Activated T-cell treated with anti-CD3 and anti-CD28 coated beads for 4 hours (primary cell): Measurements from ENCODE around the gene MIGA2.

Source experiments
- DNase-seq: peaks from one replicate; pipeline ENCODE4 v3.0.0-alpha.2; 2020

The MIGA2 gene

DNA sequence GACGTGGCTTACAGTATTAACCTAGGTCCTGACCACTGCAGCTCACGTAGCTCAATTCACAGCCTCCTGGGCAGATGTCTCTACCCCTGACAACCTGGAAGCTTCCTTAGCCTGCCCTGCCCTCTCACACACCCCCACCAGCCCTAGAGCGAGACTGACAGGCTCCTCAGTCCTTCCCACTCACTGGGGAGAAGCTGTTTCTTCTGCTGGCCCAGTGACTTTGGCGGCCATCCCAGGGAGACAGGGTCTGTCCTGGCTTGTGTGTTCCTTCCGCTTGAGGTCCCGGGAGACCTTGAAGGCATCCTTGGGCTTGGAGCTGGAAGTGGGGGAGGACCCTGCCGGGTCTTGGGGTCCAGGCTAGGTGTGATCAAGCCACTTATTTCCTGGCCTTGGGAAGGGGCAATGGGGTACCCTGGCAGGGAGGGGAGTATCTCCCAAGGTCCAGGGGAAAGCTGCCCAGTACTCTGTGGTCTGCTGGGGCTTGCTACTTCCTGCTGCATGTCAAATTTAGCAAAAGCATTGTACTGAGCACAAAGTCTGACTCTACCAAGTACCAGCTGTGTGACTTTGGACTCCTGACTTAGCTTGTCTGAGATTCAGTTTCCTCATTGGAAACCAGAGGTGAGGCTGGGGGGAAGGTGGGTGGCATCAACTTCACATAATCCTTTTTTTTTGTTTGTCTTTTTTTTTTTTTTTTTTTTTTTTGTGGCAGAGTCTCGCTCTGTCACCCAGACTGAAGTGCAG lies 1.9 kb downstream of the MIGA2 start:
- no peak for DNase-seq

DNA sequence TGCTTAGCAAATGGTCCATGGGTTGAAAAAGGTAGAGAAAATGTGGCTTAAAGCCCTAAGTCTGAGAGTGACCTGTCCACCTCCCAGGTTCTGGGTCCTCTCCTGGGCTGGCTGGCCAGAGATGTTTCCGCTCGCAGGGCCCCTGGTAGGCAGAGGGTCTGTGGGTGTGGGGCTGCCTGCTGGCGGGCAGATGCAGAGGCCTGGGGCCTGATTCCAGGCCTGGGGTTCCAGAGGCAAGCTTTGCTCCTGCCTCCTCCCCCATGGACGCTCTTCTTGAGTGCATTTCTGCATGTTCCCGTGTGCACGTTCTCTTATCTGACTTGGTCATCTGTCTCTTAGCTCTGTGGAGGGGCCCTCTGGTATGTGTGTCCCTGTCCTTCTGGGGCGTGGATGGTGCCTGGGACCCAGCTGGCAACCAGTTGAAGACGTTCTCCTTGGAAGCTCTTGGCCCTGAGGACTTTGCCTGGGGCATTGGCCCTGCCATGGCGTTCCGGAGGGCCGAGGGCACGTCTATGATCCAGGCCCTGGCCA lies 3.8 kb downstream of the MIGA2 start:
- no peak for DNase-seq

DNA sequence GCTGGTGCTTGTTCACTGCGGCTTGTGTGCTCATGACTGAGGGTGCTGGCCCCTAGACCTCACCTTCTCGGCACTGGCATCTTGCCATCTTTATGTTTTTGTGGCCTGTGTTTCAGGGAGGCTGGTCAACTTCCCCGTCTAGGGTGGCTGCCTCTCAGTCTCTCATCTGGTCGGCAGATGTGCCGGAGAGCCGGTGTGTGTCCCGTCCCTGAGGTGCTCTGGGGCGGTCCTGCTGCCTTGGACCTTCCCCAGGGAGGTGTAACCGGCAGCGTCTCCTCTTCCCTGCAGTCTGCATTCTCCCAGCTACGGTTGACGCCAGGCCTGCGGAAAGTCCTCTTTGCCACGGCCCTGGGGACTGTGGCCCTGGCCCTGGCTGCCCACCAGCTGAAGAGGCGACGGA lies 5.6 kb downstream of the MIGA2 start:
- DNase-seq: no peak

DNA sequence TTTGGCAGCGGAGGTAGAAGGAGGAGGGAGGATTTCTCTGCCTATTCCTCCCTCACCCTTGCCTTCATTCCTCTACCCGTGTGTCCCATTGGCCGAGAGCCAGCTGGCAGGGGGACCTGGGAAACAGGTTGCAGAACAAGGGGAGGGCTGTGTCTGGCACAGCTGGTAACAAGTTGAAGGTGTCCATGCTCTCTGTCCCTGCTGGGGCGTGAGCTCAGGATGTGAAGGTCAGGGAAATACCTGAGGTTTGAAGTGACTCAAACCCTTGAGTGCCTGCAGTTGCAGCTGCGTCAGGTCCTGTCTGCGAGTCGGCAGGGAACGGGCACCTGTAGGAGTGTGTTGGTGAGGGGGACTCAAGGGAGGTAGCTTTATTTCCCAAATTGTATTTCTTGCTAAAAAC lies 16.2 kb downstream of the MIGA2 start:
- no peak for DNase-seq

DNA sequence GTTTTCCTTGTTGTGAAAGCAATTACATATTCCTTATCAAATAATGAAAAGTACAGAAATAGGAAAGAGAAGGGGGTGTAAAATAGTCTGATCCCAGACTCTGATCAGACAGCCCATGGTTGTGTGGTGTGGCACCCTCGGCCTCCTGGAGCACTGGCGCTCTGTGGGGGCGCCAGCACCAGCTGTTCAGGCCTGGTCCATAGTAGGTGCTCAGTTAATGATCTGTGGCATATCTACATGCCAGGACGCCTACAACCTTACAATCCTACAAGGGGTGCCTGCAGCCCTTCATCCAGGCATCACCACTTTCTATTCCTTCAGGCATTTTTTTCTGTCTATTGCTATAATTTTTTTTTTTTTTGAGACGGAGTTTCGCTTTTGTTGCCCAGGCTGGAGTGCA lies 16.6 kb downstream of the MIGA2 start:
- no peak for DNase-seq

DNA sequence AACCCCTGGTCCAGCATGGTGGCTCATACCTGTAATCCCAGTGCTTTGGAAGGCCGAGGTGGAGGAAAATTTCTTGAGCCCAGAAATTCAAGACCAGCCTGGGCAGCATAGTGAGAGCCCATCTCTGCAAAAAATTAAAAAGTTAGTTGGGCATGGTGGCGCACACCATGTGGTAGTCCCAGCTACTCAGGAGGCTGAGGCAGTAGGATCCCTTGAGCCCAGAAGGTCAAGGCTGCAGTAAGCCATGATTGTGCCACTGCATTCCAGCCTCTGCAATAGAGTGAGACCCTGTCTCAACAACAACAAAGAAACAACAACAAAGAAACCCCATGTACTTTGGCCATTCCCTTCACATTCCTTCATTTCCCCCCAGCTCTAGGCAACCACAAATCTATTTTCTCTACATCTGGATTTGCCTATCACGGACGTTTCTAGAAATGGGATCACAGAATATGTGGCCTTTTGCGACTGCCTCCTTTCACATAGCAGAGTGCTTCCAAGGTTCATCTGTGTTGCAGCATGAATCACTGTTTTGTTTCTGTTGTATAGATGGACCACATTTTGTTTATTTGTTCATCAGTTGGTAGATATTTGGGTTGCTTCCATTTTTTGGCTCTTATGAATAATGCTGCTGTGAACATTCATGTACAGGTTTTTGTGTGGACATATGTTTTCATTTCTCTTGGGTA lies 17.9 kb downstream of the MIGA2 start:
- no peak for DNase-seq

DNA sequence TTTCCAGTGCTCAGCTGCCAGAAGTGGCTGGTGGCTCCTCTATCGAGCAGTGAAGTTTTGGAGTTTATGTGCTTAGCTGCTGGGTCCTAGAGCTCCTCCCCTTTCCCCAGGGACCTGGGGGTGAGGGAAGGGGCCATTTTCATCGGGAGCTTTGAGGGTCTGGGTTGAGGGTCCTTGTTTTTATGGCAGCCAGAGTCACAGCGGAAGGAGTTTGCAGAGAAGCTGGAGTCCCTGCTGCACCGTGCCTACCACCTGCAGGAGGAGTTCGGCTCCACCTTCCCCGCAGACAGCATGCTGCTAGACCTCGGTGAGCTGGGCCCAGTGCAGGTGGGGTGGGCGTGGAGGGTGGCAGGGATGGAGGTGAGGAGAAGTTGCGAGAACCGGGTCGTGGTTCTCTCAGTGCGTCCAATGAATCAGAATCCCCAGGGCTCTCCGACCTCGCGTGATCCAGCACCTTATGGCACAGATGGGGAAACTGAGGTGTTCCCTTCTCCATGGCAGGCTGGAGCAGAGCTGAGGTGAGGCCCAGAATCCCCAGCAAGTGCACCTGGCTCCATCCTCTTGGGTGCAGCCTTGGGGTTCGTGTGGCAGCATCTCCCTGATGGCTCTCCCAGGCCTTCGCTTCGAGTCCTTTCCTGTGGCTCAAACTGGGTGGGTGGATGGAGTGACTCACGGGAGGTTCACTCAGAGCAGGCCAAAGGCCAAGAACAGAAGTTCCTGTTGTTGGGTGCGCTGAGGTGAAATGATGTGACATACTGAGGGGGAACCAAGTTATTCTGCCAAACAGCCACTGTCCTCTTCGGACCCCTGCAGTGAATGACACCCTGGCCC lies 22.8 kb downstream of the MIGA2 start:
- no peak for DNase-seq

DNA sequence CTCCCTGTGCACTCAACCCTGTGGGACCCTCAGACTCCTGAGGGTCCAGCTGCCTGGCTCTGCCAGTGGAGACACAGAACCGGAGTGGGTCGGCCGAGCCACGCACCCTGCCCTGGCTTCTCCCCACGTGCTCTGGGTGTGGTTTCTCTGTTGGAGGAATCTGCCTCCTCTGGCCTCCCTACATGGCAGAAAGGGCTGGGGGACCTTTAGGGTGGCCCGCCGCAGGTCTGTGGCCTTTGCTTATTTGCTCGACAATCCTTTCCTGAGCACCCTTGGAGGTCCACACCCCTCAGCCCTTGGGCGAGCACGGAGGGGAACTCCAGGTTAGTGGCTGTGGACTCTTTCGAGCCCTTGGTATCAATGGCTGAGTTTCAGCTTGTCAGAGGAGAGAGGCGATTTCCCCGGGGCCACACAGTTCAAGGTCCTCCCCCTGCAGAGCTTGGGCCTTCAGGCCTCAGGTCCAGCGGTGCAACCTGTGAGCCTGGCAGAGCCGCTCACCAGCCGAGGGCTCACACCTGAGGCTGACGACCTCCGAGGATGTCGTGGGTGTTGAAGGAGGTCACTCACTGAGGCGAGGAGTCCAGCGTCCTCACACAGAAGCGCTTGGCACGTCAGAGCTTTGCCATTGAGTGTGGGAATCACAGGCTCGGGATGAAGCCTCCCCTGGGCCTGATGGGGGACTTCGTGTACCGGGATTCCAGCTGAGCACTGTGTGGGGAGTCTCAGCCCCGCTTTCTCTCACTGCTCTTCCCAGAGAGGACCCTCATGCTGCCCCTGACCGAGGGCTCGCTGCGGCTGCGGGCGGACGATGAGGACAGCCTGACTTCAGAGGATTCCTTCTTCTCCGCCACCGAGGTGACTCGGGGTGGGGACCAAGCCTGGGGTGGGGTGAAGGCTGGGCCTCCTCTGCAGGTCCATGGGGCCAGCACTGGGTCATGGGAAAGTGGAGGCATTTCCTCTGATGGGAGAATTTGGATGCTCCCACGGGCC lies 23.7 kb downstream of the MIGA2 start:
- no peak for DNase-seq

DNA sequence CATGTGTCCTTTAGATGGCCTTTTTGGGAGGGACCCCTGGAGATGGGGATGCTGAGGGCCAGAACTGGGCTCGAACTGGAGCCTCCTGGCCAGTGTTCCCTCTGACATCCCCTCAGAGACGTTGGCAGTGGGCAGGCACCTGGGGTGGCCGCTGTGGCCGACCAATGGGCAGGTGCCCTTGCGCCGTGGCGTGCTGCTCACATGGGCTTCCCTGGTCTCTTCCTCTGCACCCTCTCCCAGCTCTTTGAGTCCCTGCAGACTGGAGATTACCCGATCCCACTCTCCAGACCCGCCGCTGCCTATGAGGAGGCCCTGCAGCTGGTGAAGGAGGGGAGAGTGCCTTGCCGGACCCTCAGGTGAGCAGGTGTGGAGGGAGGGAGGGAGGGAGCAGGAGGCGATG lies 24.6 kb downstream of the MIGA2 start:
- DNase-seq: no peak

DNA sequence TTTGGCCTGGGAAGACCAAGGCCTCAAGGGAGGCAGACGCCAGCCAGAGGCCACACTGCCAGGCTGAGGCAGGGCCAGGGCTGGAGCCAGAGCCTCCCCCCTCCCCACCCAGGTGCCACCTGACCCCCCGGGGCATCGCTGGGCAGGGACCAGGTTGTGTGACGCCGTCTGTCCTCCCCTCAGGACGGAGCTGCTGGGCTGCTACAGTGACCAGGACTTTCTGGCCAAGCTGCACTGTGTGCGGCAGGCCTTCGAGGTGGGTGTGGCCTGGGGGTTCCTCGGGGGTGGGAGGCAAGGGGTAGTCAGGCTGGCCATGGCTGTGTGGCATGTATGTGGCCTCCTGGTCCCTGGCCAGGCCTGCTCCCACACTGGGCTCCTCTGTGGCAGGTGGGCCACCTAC lies 26.6 kb downstream of the MIGA2 start:
- DNase-seq: no peak

DNA sequence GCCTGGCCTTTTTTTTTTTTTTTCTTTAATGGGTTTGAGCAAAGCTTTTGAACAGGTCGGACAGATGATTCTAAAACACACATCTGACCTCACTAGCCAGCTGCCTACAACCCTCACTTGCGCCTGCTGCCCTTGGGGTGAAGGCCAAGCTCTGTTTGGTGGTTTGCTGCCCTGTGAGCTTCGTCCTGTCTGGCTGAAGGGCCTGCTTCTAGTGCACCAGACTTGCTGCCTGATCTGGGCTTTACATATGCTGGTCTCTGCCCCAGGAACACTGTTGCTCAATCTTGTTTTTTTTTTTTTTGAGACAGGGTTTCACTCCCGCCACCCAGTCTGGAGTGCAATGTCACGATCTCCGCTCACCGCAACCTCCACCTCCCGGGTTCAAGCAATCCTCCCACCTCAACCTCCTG lies 28.1 kb downstream of the MIGA2 start:
- DNase-seq: no peak

DNA sequence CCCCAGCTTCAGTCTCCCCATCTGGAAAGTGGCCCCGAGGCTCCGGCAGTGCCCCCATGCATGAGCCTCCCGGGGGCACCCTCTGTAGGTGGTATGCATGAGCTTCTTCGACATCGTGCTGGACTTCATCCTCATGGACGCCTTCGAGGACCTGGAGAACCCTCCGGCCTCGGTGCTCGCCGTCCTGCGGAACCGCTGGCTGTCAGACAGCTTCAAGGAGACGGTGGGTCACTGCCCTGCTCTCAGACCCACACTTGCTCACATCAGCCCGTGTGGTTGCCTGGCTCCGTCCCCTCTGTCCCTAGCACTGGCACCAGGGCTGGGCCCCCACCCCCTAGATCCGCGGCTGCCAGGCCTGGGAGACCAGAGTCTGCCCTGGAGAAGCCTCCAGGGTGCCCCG lies 31.7 kb downstream of the MIGA2 start:
- no peak for DNase-seq

DNA sequence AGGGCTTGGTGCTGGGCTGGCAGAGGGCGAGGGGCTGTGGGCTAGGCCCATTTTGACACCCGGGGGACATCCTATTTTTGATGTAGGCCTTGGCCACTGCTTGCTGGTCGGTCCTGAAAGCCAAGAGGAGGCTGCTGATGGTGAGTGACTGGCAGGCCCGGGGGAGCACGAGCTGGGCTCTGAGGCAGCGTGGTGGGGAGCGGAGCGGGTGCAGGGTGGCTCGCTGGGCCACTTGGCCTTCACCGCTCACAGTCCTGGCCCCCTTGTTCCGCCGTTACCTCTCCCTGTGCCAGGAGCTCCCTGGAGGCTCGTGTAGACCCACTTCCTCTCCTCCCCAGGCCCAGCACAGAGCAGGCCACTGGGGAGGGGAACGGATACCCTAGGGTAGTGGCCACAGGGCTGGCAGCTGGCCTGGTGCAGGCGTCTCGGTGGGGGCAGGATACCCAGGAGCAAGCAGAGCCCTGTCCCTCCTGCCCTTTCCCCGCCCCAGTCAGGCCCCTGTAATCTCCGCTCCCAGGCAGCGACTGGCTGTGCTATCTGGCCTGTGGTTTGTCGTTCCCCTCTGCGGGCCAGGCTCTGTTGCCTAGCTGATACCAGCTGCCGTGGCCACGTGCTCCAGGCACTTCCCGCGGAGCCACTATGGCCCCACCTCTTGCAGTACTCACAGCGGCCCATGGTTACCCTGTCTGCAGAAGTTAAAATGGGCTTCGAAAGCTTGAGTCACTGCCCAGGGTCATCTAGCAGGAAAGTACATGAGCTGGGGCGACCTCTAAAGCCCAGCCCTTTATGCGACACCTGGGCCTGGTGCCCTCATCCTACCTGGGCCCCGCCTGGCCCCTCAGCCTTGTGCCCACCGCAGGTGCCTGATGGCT lies 32.8 kb downstream of the MIGA2 start:
- peak; percentile 22 for DNase-seq

DNA sequence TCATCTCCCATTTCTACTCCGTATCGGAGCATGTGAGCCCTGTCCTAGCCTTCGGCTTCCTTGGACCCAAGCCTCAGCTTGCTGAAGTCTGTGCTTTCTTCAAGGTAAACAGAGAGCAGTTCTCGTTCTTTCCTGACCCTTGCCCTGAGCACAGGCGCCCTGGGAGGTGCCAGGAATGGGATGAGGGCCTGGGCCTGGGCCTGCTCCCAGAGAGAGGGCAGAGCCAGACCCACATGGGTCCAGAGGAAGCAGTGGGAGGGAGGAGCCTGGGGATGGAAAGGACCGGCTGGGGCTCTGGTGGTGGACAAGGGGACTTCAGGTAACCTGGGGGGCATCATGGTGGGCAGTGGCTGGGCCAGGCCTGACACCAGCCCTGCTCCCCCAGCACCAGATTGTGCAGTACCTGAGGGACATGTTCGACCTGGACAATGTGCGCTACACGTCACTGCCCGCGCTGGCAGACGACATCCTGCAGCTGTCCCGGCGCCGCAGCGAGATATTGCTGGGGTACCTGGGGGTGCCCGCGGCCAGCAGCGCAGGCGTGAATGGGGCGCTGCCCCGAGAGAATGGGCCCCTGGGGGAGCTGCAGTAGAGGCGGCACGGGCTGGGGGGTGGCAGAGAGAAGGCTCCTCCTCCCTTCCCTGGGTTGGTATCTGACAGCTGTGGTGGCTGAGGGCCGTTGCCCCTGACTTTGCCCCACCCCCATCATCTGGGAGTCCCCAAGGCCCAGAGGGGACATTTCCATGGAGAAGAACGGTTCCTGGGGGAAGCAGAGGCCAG lies 33.6 kb downstream of the MIGA2 start:
- no peak for DNase-seq

DNA sequence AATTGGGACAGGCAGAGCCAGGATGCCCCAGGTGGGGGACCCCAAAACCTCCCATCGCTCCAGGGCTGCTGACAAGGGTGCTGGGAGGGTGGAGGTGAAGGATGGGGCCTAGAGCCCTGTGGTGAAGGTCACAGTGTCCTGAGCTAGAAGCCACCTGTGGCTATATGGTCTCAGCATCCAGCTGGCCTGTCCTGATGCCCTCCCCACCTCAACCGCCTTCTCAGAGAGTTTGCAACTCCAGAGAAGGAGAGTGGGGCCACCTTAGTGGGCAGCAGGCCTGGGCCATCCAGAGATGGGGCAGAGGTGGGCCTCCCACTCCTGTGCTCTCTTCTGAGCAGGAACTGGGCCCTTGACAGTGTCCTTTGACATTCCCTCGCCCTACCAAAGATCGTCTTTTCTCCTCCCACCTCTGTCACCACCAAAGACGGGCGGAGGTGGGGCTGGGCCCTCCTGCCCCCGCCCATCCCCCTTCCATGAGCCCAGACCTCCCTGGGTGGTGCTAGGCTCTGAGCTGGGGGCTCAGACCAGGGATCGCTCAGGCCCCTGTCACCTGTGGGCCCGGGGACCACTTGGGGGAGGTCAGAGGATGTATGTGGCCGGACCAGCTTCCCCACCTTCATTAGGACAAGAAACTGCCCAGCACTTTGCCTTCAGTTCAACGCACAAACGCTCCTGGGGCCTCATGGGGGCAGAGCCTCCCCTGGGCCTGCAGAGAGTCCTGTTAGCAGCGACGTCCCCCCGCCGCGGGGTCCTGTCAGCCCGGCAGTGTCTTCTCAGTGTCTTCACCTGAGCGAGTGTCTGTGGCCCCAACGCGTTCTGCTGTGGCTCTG lies 34.5 kb downstream of the MIGA2 start:
- no peak for DNase-seq

DNA sequence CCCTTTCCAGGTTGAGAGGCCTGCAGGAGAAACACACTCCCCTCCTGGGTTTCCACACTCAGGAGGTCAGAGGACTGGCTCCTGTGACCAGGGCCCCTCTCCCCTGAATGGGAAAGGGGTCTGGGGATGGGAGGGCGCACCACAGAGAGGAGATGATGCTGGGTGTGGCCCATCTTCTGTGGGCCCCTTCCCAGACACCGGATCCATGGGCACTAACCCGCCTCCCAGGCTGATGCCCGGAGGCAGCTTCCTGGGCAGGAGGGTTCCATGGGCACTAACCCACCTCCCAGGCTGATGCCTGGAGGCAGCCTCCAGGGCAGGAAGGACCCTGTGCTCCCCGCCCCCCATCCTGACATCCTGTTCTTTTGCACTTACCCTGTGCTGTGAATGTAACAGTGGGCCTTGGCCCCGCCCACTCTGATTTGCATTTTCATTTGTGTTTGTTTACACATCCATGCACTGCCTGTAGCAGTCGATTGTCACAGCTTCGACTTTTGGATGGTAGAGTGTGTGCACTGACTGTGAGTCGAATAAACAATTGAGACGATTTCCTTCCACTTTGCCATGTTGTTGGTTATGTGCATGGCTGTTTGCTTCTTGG lies 35.2 kb downstream of the MIGA2 start:
- DNase-seq: no peak

DNA sequence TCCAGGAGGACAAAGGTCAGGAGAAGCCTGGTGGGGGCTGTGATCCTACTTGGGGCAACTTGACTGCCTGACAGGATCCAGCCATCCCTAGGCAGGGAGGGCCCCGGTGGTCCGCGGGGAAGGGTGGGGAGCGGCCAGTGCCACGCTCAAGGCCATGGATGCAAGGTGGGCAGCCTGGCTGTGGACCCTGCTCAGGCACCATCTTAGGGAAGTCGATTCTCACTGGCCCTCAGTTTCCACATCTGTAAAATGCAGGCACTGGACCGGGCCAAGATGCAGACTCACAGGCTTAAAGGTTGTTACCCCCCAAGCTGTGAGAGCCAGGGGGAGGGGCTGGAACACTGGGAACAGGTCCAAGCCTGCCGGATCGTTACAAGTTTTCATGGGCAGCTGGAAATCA lies 35.7 kb downstream of the MIGA2 start:
- DNase-seq: no peak

DNA sequence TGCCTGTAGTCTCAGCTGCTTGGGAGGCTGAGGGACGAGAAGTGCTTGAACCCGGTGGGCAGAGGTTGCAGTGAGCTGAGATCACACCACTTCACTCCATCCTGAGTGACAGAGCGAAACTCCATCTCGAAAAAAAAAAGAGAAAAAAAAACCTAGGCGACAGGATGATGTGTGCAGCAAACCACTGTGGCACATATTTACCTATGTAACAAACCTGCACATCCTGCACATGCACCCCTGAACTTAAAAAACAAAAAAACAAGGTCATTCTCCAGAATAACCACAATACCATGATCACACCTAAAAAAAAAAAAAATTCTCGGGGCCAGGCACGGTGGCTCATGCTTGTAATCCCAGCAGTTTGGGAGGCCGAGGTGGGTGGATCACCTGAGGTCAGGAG lies 37.0 kb downstream of the MIGA2 start:
- DNase-seq: no peak

DNA sequence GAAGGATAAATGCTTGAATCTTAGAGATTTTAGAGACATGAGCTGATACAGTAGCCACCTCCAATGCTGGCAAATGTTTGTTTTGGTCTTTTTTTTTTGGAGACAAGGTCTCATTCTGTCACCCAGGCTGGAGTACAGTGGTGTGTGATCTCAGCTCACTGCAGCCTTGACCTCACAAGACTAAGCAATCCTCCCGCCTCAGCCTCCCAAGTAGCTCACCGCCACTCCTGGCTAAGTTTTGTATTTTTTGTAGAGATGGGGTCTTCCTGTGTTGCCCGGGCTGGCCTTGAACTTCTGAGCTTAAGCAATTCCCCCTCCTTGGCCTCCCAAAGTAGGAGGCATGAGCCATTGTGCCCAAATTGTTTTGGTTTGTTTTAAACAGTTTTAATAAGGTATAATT lies 37.7 kb downstream of the MIGA2 start:
- DNase-seq: no peak
